ENCODE data around the gene CDKL1. TPM values are rescaled to one million over a fixed set of nuclear protein-coding genes. Genes with fewer than 3 reads are reported as not detected.

Gene CDKL1
- polyA plus RNA-seq, 1 donor (not counting 4 experiments of a cell fraction or from before 2014, with no cell fraction given) = 4.7 TPM

DNA sequence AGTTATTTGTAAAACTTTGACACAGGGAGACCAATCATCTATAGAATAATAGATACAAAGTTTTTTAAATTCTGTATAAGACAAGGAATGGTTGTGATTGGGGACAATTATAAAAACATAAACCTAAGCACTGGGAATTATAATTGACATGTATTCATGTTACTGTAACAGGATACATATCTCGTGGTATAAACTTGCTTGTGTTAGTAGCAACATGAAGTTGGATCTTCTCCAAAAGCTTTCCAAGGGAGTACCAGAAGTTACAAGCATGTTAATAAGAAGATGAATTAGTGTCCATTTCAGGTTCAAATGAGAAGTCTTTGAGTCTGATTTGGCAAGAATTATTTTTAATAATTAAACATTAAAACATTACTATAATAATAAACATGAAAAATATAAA lies 42.2 kb downstream of the CDKL1 start:
- H3K27ac ChIP-seq (ENCODE audit: control insufficient read depth, insufficient read depth, low read length) = no peak overlapping the region
- H3K9me1 ChIP-seq (ENCODE audit: control insufficient read depth, extremely low read depth, insufficient read depth, low read length) = no peaks in the 10 kb centered on the region
- H3K36me3 ChIP-seq (ENCODE audit: control insufficient read depth in 2 of 2, extremely low read depth in 1 of 2, insufficient read depth in 2 of 2, low read length in 2 of 2) = no peaks in the 10 kb centered on the region
- no peaks in the 10 kb centered on the region for H3K79me2 ChIP-seq (ENCODE audit: control insufficient read depth, insufficient read depth, low read length)
- H2AFZ ChIP-seq (ENCODE audit: control insufficient read depth, low read length) = no peak overlapping the region
- H3K9ac ChIP-seq (ENCODE audit: control insufficient read depth, extremely low read depth, insufficient read depth, low read length) = no peak overlapping the region
- no peak for FAIRE-seq
- no peak for TF ChIP-seq EZH2 (IDR thresholded peaks at IDR 0.05; ENCODE audit: low read length)
- TF ChIP-seq, protein P1, sequence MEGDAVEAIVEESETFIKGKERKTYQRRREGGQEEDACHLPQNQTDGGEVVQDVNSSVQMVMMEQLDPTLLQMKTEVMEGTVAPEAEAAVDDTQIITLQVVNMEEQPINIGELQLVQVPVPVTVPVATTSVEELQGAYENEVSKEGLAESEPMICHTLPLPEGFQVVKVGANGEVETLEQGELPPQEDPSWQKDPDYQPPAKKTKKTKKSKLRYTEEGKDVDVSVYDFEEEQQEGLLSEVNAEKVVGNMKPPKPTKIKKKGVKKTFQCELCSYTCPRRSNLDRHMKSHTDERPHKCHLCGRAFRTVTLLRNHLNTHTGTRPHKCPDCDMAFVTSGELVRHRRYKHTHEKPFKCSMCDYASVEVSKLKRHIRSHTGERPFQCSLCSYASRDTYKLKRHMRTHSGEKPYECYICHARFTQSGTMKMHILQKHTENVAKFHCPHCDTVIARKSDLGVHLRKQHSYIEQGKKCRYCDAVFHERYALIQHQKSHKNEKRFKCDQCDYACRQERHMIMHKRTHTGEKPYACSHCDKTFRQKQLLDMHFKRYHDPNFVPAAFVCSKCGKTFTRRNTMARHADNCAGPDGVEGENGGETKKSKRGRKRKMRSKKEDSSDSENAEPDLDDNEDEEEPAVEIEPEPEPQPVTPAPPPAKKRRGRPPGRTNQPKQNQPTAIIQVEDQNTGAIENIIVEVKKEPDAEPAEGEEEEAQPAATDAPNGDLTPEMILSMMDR (optimal IDR thresholded peaks at IDR 0.05 in 1 of 3, IDR thresholded peaks at IDR 0.05 in 1 of 3, conservative IDR thresholded peaks at IDR 0.05 in 1 of 3; ENCODE audit: extremely low read depth in 1 of 3, insufficient read depth in 2 of 3, low read length in 3 of 3) = no peak
- no peak overlapping the region for H3K4me2 ChIP-seq (ENCODE audit: control insufficient read depth, extremely low read depth, insufficient read depth, low read depth, low read length)
- no peaks in the 10 kb centered on the region for H3K27me3 ChIP-seq (ENCODE audit: control insufficient read depth, extremely low read depth, insufficient read depth, low read length)
- no peaks in the 10 kb centered on the region for H3K4me1 ChIP-seq (ENCODE audit: control insufficient read depth, extremely low read depth, insufficient read depth, low read length)
- dilution Hi-C loops (cut with MboI; ENCODE audit: extremely low pct_ligation_motif_present, low sequenced_read_pairs) = no loop called here
- no peak overlapping the region for H3K4me3 ChIP-seq (ENCODE audit: control insufficient read depth in 2 of 3, extremely low read depth in 1 of 3, insufficient read depth in 2 of 3, low read depth in 1 of 3, low read length in 3 of 3)
- H3K9me3 ChIP-seq (ENCODE audit: control insufficient read depth, low read depth, low read length) = no peaks in the 10 kb centered on the region
- H4K20me1 ChIP-seq (ENCODE audit: control insufficient read depth, extremely low read depth, insufficient read depth, low read length) = no peaks in the 10 kb centered on the region
- no peak for DNase-seq (ENCODE audit: low read depth, low spot score)

DNA sequence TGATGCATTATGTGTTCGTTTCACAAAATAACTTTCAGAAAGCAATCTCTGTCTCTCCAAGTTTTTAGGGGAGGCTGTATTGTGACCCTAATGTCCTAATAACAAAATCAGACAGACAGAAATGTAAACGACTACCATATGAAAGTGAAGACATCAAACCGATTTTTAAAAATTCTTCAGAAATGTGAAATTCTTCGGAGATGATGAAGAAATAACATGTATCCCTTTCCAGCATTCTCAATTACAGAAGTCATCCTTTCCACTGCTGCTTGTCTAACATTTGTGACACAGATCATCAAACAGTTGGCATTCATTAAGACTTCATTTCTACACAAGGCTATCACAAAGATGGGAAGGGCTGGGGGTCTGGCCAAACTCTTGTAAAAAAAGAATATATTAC lies 43.6 kb downstream of the CDKL1 start:
- FAIRE-seq = no peak
- no peak overlapping the region for H3K27ac ChIP-seq (ENCODE audit: control insufficient read depth, insufficient read depth, low read length)

More for the DNA sequence above, 43.6 kb downstream of the CDKL1 start:
- no peaks in the 10 kb centered on the region for H3K36me3 ChIP-seq (ENCODE audit: control insufficient read depth in 2 of 2, extremely low read depth in 1 of 2, insufficient read depth in 2 of 2, low read length in 2 of 2)
- no peaks in the 10 kb centered on the region for H3K9me3 ChIP-seq (ENCODE audit: control insufficient read depth, low read depth, low read length)
- no peak overlapping the region for H2AFZ ChIP-seq (ENCODE audit: control insufficient read depth, low read length)
- no peaks in the 10 kb centered on the region for H3K4me1 ChIP-seq (ENCODE audit: control insufficient read depth, extremely low read depth, insufficient read depth, low read length)
- dilution Hi-C loops (cut with MboI; ENCODE audit: extremely low pct_ligation_motif_present, low sequenced_read_pairs) = no loop called here
- H3K9me1 ChIP-seq (ENCODE audit: control insufficient read depth, extremely low read depth, insufficient read depth, low read length) = no peaks in the 10 kb centered on the region
- no peak overlapping the region for H3K4me3 ChIP-seq (ENCODE audit: control insufficient read depth in 2 of 3, extremely low read depth in 1 of 3, insufficient read depth in 2 of 3, low read depth in 1 of 3, low read length in 3 of 3)
- no peaks in the 10 kb centered on the region for H3K79me2 ChIP-seq (ENCODE audit: control insufficient read depth, insufficient read depth, low read length)
- TF ChIP-seq EZH2 (IDR thresholded peaks at IDR 0.05; ENCODE audit: low read length) = no peak
- TF ChIP-seq, protein P1 (optimal IDR thresholded peaks at IDR 0.05 in 1 of 3, IDR thresholded peaks at IDR 0.05 in 1 of 3, conservative IDR thresholded peaks at IDR 0.05 in 1 of 3; ENCODE audit: extremely low read depth in 1 of 3, insufficient read depth in 2 of 3, low read length in 3 of 3) = no peak
- H4K20me1 ChIP-seq (ENCODE audit: control insufficient read depth, extremely low read depth, insufficient read depth, low read length) = no peaks in the 10 kb centered on the region
- no peaks in the 10 kb centered on the region for H3K27me3 ChIP-seq (ENCODE audit: control insufficient read depth, extremely low read depth, insufficient read depth, low read length)
- H3K9ac ChIP-seq (ENCODE audit: control insufficient read depth, extremely low read depth, insufficient read depth, low read length) = no peak overlapping the region
- no peak for DNase-seq (ENCODE audit: low read depth, low spot score)
- no peak overlapping the region for H3K4me2 ChIP-seq (ENCODE audit: control insufficient read depth, extremely low read depth, insufficient read depth, low read depth, low read length)

Measured in keratinocyte (primary cell).